ENCODE measurements around the gene AKAP6. TPM values are rescaled to one million over a fixed set of nuclear protein-coding genes. Genes with fewer than 3 reads are reported as not detected.

The AKAP6 gene
- total RNA-seq, 1 donor from 2014 or later: 0.51 TPM

GRCh38 chr14:32469388-32470160 lies 140.5 kb downstream of the AKAP6 start:
- Mint-ChIP-seq H3K36me3 (ENCODE audit: low read depth) (no peaks in the 10 kb centered on the region), H3K4me3 (no peak overlapping the region), H3K27ac (no peak overlapping the region), H3K27me3 (peaks cover 7% of the 10 kb centered on the region), H3K9me3 (no peaks in the 10 kb centered on the region), H3K4me1 (no peaks in the 10 kb centered on the region)
- no peak for DNase-seq
- intact Hi-C loops (cut with micrococcal nuclease): loop anchor here (2.0 to 5.0 kb wide), 4 partner anchors 215 to 959 kb away; no protein-coding TSS in a partner anchor

- no peaks in the 10 kb centered on the region for H3K9me3 Mint-ChIP-seq
- no peak for DNase-seq
- intact Hi-C loops (cut with micrococcal nuclease): no loop called here
- H3K4me1 Mint-ChIP-seq: no peaks in the 10 kb centered on the region
- no peak overlapping the region for H3K4me3 Mint-ChIP-seq
- H3K27ac Mint-ChIP-seq: no peak overlapping the region
- H3K36me3 Mint-ChIP-seq (ENCODE audit: low read depth): no peaks in the 10 kb centered on the region
- H3K27me3 Mint-ChIP-seq: peaks cover 7% of the 10 kb centered on the region
These were observed 141.1 kb downstream of the AKAP6 start for GRCh38 chr14:32470161-32470715.

GRCh38 chr14:32471181-32471580 lies 142.1 kb downstream of the AKAP6 start:
- no peaks in the 10 kb centered on the region for H3K4me1 Mint-ChIP-seq
- H3K4me3 Mint-ChIP-seq: no peak overlapping the region
- intact Hi-C loops (cut with micrococcal nuclease): no loop called here
- no peak overlapping the region for H3K27ac Mint-ChIP-seq
- H3K36me3 Mint-ChIP-seq (ENCODE audit: low read depth): no peaks in the 10 kb centered on the region
- no peak for DNase-seq
- H3K27me3 Mint-ChIP-seq: peaks cover 7% of the 10 kb centered on the region
- no peaks in the 10 kb centered on the region for H3K9me3 Mint-ChIP-seq

- no peak for DNase-seq
- H3K27me3 Mint-ChIP-seq: peaks cover 7% of the 10 kb centered on the region
- H3K36me3 Mint-ChIP-seq (ENCODE audit: low read depth): no peaks in the 10 kb centered on the region
- H3K4me3 Mint-ChIP-seq: no peak overlapping the region
- no peaks in the 10 kb centered on the region for H3K4me1 Mint-ChIP-seq
- intact Hi-C loops (cut with micrococcal nuclease): no loop called here
- H3K9me3 Mint-ChIP-seq: no peaks in the 10 kb centered on the region
- no peak overlapping the region for H3K27ac Mint-ChIP-seq
These were observed 143.0 kb downstream of the AKAP6 start for GRCh38 chr14:32472076-32472475.

- Mint-ChIP-seq H3K36me3 (ENCODE audit: low read depth) (no peaks in the 10 kb centered on the region), H3K4me1 (no peaks in the 10 kb centered on the region), H3K27me3 (peaks cover 4% of the 10 kb centered on the region), H3K4me3 (no peak overlapping the region), H3K9me3 (no peaks in the 10 kb centered on the region), H3K27ac (no peak overlapping the region)
- DNase-seq: no peak
- intact Hi-C loops (cut with micrococcal nuclease): no loop called here
These were observed 143.7 kb downstream of the AKAP6 start for GRCh38 chr14:32472512-32473463.

- Mint-ChIP-seq H3K4me3 (no peak overlapping the region), H3K4me1 (no peaks in the 10 kb centered on the region), H3K9me3 (no peaks in the 10 kb centered on the region), H3K36me3 (ENCODE audit: low read depth) (no peaks in the 10 kb centered on the region), H3K27ac (no peak overlapping the region), H3K27me3 (peaks cover 3% of the 10 kb centered on the region)
- intact Hi-C loops (cut with micrococcal nuclease): no loop called here
- no peak for DNase-seq
These were observed 144.4 kb downstream of the AKAP6 start for GRCh38 chr14:32473464-32473855.

GRCh38 chr14:32474478-32475195 lies 145.5 kb downstream of the AKAP6 start:
- DNase-seq: no peak
- no peaks in the 10 kb centered on the region for H3K36me3 Mint-ChIP-seq (ENCODE audit: low read depth)
- H3K4me3 Mint-ChIP-seq: no peak overlapping the region
- intact Hi-C loops (cut with micrococcal nuclease): no loop called here
- peaks cover 3% of the 10 kb centered on the region for H3K27me3 Mint-ChIP-seq
- no peak overlapping the region for H3K27ac Mint-ChIP-seq
- no peaks in the 10 kb centered on the region for H3K4me1 Mint-ChIP-seq
- no peaks in the 10 kb centered on the region for H3K9me3 Mint-ChIP-seq

GRCh38 chr14:32476532-32476931 lies 147.4 kb downstream of the AKAP6 start:
- Mint-ChIP-seq H3K4me3 (no peak overlapping the region), H3K36me3 (ENCODE audit: low read depth) (no peaks in the 10 kb centered on the region), H3K9me3 (no peaks in the 10 kb centered on the region), H3K4me1 (no peaks in the 10 kb centered on the region), H3K27me3 (peaks cover 3% of the 10 kb centered on the region), H3K27ac (no peak overlapping the region)
- no peak for DNase-seq
- intact Hi-C loops (cut with micrococcal nuclease): no loop called here

- no peak overlapping the region for H3K4me3 Mint-ChIP-seq
- intact Hi-C loops (cut with micrococcal nuclease): no loop called here
- H3K27me3 Mint-ChIP-seq: no peaks in the 10 kb centered on the region
- DNase-seq: no peak
- H3K9me3 Mint-ChIP-seq: no peaks in the 10 kb centered on the region
- H3K36me3 Mint-ChIP-seq (ENCODE audit: low read depth): no peaks in the 10 kb centered on the region
- no peaks in the 10 kb centered on the region for H3K4me1 Mint-ChIP-seq
- no peak overlapping the region for H3K27ac Mint-ChIP-seq
These were observed 148.3 kb downstream of the AKAP6 start for GRCh38 chr14:32477396-32477795.

- Mint-ChIP-seq H3K4me3 (no peak overlapping the region), H3K4me1 (no peaks in the 10 kb centered on the region), H3K36me3 (ENCODE audit: low read depth) (no peaks in the 10 kb centered on the region), H3K27ac (no peak overlapping the region), H3K9me3 (no peaks in the 10 kb centered on the region), H3K27me3 (no peaks in the 10 kb centered on the region)
- no peak for DNase-seq
- intact Hi-C loops (cut with micrococcal nuclease): no loop called here
These were observed 149.0 kb downstream of the AKAP6 start for GRCh38 chr14:32478050-32478449.

GRCh38 chr14:32480337-32480736 lies 151.2 kb downstream of the AKAP6 start:
- Mint-ChIP-seq H3K4me3 (no peak overlapping the region), H3K27me3 (no peaks in the 10 kb centered on the region), H3K9me3 (no peaks in the 10 kb centered on the region), H3K27ac (no peak overlapping the region), H3K4me1 (no peaks in the 10 kb centered on the region), H3K36me3 (ENCODE audit: low read depth) (no peaks in the 10 kb centered on the region)
- intact Hi-C loops (cut with micrococcal nuclease): no loop called here
- DNase-seq: no peak

GRCh38 chr14:32481707-32482106 lies 152.6 kb downstream of the AKAP6 start:
- Mint-ChIP-seq H3K4me1 (no peaks in the 10 kb centered on the region), H3K36me3 (ENCODE audit: low read depth) (no peaks in the 10 kb centered on the region), H3K27ac (no peak overlapping the region), H3K4me3 (no peak overlapping the region), H3K27me3 (no peaks in the 10 kb centered on the region), H3K9me3 (no peaks in the 10 kb centered on the region)
- intact Hi-C loops (cut with micrococcal nuclease): no loop called here
- DNase-seq: no peak

- intact Hi-C loops (cut with micrococcal nuclease): no loop called here
- H3K27ac Mint-ChIP-seq: no peak overlapping the region
These were observed 162.4 kb downstream of the AKAP6 start for GRCh38 chr14:32491416-32492016.

More at GRCh38 chr14:32491416-32492016, 162.4 kb downstream of the AKAP6 start:
- DNase-seq: no peak
- Mint-ChIP-seq H3K27me3 (peaks cover 2% of the 10 kb centered on the region), H3K4me3 (no peak overlapping the region), H3K36me3 (ENCODE audit: low read depth) (no peaks in the 10 kb centered on the region), H3K9me3 (no peaks in the 10 kb centered on the region), H3K4me1 (no peaks in the 10 kb centered on the region)

Measured in activated CD4-positive, alpha-beta T cell treated with anti-CD3 and anti-CD28 coated beads, Interleukin-2, amount 10 ng/mL, durations not matched to agents 24 days and 14 days (primary cell).